Peyer's patch (tissue), 4 donors: ENCODE measurements around the gene TRPM8.

Experiments used
- POLR2A ChIP-seq, 2 donors: fragments of 450-650 bp; IDR thresholded peaks; one replicate each; pipeline ENCODE4 v1.5.1; 2017; ENCODE audit warnings: antibody characterized with exemption in 2 of 2, mild to moderate bottlenecking in 2 of 2, moderate library complexity in 2 of 2
- TF ChIP-seq, protein P1 (sequence below), 6 experiments: fragments of 450-650 bp in 4 of 6; fragments of 200-600 bp in 2 of 6; sonication (generic) in 1 of 6; IDR thresholded peaks; one replicate each; pipeline ENCODE4 v1.5.1; 2017 to 2019; ENCODE audit warnings: antibody characterized with exemption in 6 of 6, mild to moderate bottlenecking in 3 of 6, moderate library complexity in 1 of 6

DNA sequence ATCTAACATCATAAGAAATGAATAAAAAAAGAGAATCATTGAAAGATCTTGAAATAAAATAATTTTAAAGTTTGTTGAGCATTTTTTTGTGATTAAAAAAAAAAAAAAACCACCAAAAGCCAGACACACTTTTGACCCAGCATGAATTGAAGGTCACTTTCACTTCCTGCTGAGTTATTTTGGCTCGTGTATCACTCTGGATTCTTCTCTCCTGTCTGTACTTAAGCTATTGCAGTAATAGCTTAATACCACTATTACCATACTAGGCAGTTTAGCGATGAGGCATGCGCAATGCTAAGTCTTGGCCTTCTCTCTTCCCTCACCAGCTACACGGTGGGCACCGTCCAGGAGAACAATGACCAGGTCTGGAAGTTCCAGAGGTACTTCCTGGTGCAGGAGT is 78.8 kb downstream of the TRPM8 start:
- TF ChIP-seq, protein P1, sequence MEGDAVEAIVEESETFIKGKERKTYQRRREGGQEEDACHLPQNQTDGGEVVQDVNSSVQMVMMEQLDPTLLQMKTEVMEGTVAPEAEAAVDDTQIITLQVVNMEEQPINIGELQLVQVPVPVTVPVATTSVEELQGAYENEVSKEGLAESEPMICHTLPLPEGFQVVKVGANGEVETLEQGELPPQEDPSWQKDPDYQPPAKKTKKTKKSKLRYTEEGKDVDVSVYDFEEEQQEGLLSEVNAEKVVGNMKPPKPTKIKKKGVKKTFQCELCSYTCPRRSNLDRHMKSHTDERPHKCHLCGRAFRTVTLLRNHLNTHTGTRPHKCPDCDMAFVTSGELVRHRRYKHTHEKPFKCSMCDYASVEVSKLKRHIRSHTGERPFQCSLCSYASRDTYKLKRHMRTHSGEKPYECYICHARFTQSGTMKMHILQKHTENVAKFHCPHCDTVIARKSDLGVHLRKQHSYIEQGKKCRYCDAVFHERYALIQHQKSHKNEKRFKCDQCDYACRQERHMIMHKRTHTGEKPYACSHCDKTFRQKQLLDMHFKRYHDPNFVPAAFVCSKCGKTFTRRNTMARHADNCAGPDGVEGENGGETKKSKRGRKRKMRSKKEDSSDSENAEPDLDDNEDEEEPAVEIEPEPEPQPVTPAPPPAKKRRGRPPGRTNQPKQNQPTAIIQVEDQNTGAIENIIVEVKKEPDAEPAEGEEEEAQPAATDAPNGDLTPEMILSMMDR (IDR thresholded peaks at IDR 0.05), result no peak
- no peak for TF ChIP-seq POLR2A (IDR thresholded peaks at IDR 0.05)
